Spleen (tissue), 7 donors: Measurements from ENCODE around the gene ZNF516.

Experiments used
- CTCF ChIP-seq, 11 experiments: fragments of 200-600 bp in 7 of 11; fragments of 450-650 bp in 4 of 11; sonication (generic) in 4 of 11; IDR thresholded peaks in 8 of 11; conservative IDR thresholded peaks in 3 of 11; 1 replicate in 7 of 11; 2 replicates in 4 of 11; pipeline versions ENCODE4 v1.4.0 to v1.8.0; 2016 to 2021; ENCODE audit warnings: antibody characterized with exemption in 11 of 11, inconsistent platforms in 4 of 11, mild to moderate bottlenecking in 1 of 11
- POLR2A ChIP-seq, 3 donors: fragments of 450-650 bp; IDR thresholded peaks; one replicate each; pipeline ENCODE4 v1.5.1; 2017; ENCODE audit warnings: antibody characterized with exemption in 3 of 3, mild to moderate bottlenecking in 1 of 3
- POLR2AphosphoS5 ChIP-seq, 3 donors: sonication (generic); formaldehyde crosslinking; IDR thresholded peaks; one replicate each; pipeline ENCODE4 v1.5.1; 2017; ENCODE audit warnings: antibody characterized with exemption in 3 of 3
- donor health status: DM: no; HTN: no; CAD: no; lungs with moderate emphysema.
- donor health status: DM: no; HTN: no; CAD: no.
- donor health status: DM: no; HTN: no; CAD: no.

- no peak for TF ChIP-seq CTCF (IDR thresholded peaks at IDR 0.05 in 8 of 11, conservative IDR thresholded peaks at IDR 0.05 in 3 of 11)
- TF ChIP-seq POLR2A (IDR thresholded peaks at IDR 0.05), result no peak
- TF ChIP-seq POLR2AphosphoS5 (IDR thresholded peaks at IDR 0.05), result no peak
These were observed 10.2 kb downstream of the ZNF516 start for GRCh38 chr18:76484749-76485387.
